ENCODE measurements around the gene FBXO31. TPM values are rescaled to one million over a fixed set of nuclear protein-coding genes. Genes with fewer than 3 reads are reported as not detected.

The FBXO31 gene
- total and polyA plus RNA-seq, 2 donors (not counting 3 experiments of a cell fraction or from before 2014, with no cell fraction given): 17.1 to 31.8 TPM

DNA sequence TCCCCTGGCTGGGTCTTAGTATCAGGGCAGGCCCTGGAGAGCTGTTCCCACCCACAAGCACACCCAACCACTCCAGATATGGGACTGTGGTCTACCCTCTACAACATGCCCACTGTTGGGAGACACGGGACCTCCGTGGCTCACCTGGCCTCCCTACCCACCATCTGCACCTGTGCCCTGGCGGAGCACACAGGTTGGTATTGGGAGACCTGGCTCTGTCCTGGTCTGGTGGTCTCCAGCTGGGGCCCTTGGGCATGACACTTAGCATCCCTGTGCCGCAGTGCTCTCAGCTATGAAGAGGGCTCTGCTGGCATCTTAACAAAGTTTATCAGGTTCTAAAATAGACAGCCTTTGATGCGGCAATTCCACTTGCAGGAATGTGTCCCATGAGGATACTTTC lies 72.2 kb downstream of the FBXO31 start:
- no TSS peak for BruUV-seq (replicated peaks)
- DNase-seq (ENCODE audit: low read depth, low spot score): no peak
- H3K27me3 ChIP-seq (ENCODE audit: control insufficient read depth in 2 of 2, insufficient read depth in 2 of 2, low read length in 2 of 2): no peaks in the 10 kb centered on the region
- H3K4me3 ChIP-seq (replicated peaks in 1 of 3; ENCODE audit: insufficient read depth in 1 of 3, low read depth in 1 of 3, low read length in 3 of 3): no peak overlapping the region
- H3K9me1 ChIP-seq (replicated peaks; ENCODE audit: control insufficient read depth, extremely low read depth, insufficient read depth, low read length): no peaks in the 10 kb centered on the region
- no peaks in the 10 kb centered on the region for H3K9me3 ChIP-seq (replicated peaks; ENCODE audit: control insufficient read depth, insufficient read depth, low read length)
- intact Hi-C loops (cut with micrococcal nuclease): no loop called here
- dilution Hi-C loops (cut with MboI; ENCODE audit: extremely low pct_ligation_motif_present, low sequenced_read_pairs): no loop called here
- H4K20me1 ChIP-seq (replicated peaks; ENCODE audit: control insufficient read depth, extremely low read depth, insufficient read depth, low read length): no peaks in the 10 kb centered on the region
- H2AFZ ChIP-seq (ENCODE audit: low read depth, low read length): no peak overlapping the region
- no peaks in the 10 kb centered on the region for H3K79me2 ChIP-seq (ENCODE audit: control insufficient read depth, insufficient read depth, low read length)
- H3K27ac ChIP-seq (ENCODE audit: insufficient read depth, low read depth, low read length): no peak overlapping the region
- H3K36me3 ChIP-seq (ENCODE audit: control insufficient read depth in 2 of 2, extremely low read depth in 1 of 2, insufficient read depth in 2 of 2, low read length in 2 of 2): no peaks in the 10 kb centered on the region
- FAIRE-seq: no peak
- H3K9ac ChIP-seq (replicated peaks; ENCODE audit: extremely low read depth, insufficient read depth, low read length): no peak overlapping the region
- CTCF ChIA-PET: no interaction called here
- no peaks in the 10 kb centered on the region for H3K4me1 ChIP-seq (ENCODE audit: control insufficient read depth, extremely low read depth, insufficient read depth, low read length)
- H3K4me2 ChIP-seq (ENCODE audit: insufficient read depth, low read length): no peak overlapping the region
- POLR2A ChIA-PET: no interaction called here
- TF ChIP-seq POLR2A (IDR thresholded peaks at IDR 0.05; ENCODE audit: low read depth, low read length) (no peak), FOS (IDR thresholded peaks at IDR 0.05; ENCODE audit: borderline replicate concordance, insufficient read depth, low read length) (no peak), EZH2 (IDR thresholded peaks at IDR 0.05; ENCODE audit: borderline replicate concordance, low read depth, low read length, severe bottlenecking) (no peak), POLR2AphosphoS5 (IDR thresholded peaks at IDR 0.05; ENCODE audit: insufficient read depth, low read depth, low read length) (no peak)
- TF ChIP-seq, protein P1, sequence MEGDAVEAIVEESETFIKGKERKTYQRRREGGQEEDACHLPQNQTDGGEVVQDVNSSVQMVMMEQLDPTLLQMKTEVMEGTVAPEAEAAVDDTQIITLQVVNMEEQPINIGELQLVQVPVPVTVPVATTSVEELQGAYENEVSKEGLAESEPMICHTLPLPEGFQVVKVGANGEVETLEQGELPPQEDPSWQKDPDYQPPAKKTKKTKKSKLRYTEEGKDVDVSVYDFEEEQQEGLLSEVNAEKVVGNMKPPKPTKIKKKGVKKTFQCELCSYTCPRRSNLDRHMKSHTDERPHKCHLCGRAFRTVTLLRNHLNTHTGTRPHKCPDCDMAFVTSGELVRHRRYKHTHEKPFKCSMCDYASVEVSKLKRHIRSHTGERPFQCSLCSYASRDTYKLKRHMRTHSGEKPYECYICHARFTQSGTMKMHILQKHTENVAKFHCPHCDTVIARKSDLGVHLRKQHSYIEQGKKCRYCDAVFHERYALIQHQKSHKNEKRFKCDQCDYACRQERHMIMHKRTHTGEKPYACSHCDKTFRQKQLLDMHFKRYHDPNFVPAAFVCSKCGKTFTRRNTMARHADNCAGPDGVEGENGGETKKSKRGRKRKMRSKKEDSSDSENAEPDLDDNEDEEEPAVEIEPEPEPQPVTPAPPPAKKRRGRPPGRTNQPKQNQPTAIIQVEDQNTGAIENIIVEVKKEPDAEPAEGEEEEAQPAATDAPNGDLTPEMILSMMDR (IDR thresholded peaks at IDR 0.05; ENCODE audit: extremely low read depth in 1 of 2, insufficient read depth in 1 of 2, low read depth in 1 of 2, low read length in 2 of 2): no peak
- TF ChIP-seq, protein P2, sequence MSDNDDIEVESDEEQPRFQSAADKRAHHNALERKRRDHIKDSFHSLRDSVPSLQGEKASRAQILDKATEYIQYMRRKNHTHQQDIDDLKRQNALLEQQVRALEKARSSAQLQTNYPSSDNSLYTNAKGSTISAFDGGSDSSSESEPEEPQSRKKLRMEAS (IDR thresholded peaks at IDR 0.05; ENCODE audit: insufficient read depth, insufficient read length): no peak

DNA sequence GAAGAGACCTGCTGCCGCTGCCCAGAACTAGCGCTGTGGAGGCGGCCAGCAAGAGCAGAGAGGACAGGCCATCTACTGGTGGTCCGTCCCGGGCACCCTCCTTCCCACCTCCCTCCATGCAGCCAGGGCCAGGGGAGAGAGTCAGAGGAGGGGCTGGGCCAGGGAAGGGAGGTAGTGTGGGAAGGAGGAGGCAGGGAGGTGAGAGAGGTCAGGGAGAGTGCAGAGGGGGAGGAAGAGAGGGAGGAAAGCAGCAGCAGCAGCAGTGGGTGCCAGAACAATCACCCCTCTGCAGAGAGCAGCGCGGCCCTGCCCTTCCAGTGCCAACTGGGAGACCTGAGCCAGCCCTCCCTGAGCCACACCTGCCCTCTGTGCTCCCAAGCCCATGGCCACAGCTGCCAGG lies 73.0 kb downstream of the FBXO31 start:
- BruUV-seq (replicated peaks): no TSS peak
- FAIRE-seq: no peak
- Histone ChIP-seq H3K9me3 (replicated peaks; ENCODE audit: control insufficient read depth, insufficient read depth, low read length) (no peaks in the 10 kb centered on the region), H3K27me3 (ENCODE audit: control insufficient read depth in 2 of 2, insufficient read depth in 2 of 2, low read length in 2 of 2) (no peaks in the 10 kb centered on the region), H3K9ac (replicated peaks; ENCODE audit: extremely low read depth, insufficient read depth, low read length) (no peak overlapping the region), H4K20me1 (replicated peaks; ENCODE audit: control insufficient read depth, extremely low read depth, insufficient read depth, low read length) (no peaks in the 10 kb centered on the region), H3K79me2 (ENCODE audit: control insufficient read depth, insufficient read depth, low read length) (no peaks in the 10 kb centered on the region), H3K27ac (ENCODE audit: insufficient read depth, low read depth, low read length) (no peak overlapping the region), H3K4me1 (ENCODE audit: control insufficient read depth, extremely low read depth, insufficient read depth, low read length) (no peaks in the 10 kb centered on the region), H3K9me1 (replicated peaks; ENCODE audit: control insufficient read depth, extremely low read depth, insufficient read depth, low read length) (no peaks in the 10 kb centered on the region), H3K4me3 (replicated peaks in 1 of 3; ENCODE audit: insufficient read depth in 1 of 3, low read depth in 1 of 3, low read length in 3 of 3) (no peak overlapping the region), H3K4me2 (ENCODE audit: insufficient read depth, low read length) (no peak overlapping the region), H2AFZ (ENCODE audit: low read depth, low read length) (no peak overlapping the region), H3K36me3 (ENCODE audit: control insufficient read depth in 2 of 2, extremely low read depth in 1 of 2, insufficient read depth in 2 of 2, low read length in 2 of 2) (no peaks in the 10 kb centered on the region)
- TF ChIP-seq GATA2 (IDR thresholded peaks at IDR 0.05; ENCODE audit: insufficient read depth, insufficient read length, low read depth, low read length): no peak
- no peak for TF ChIP-seq POLR2A (IDR thresholded peaks at IDR 0.05; ENCODE audit: low read depth, low read length)
- TF ChIP-seq JUN (IDR thresholded peaks at IDR 0.05; ENCODE audit: borderline replicate concordance, insufficient read depth, insufficient read length, low read depth): no peak
- TF ChIP-seq POLR2AphosphoS5 (IDR thresholded peaks at IDR 0.05; ENCODE audit: insufficient read depth, low read depth, low read length): no peak
- TF ChIP-seq, protein P2 (IDR thresholded peaks at IDR 0.05; ENCODE audit: insufficient read depth, insufficient read length): no peak
- no peak for TF ChIP-seq FOS (IDR thresholded peaks at IDR 0.05; ENCODE audit: borderline replicate concordance, insufficient read depth, low read length)
- no peak for TF ChIP-seq MYC (IDR thresholded peaks at IDR 0.05; ENCODE audit: low read depth, low read length)
- TF ChIP-seq, protein P1 (IDR thresholded peaks at IDR 0.05; ENCODE audit: extremely low read depth in 1 of 2, insufficient read depth in 1 of 2, low read depth in 1 of 2, low read length in 2 of 2): no peak
- TF ChIP-seq EZH2 (IDR thresholded peaks at IDR 0.05; ENCODE audit: borderline replicate concordance, low read depth, low read length, severe bottlenecking): no peak
- CTCF ChIA-PET: no interaction called here
- no peak for DNase-seq (ENCODE audit: low read depth, low spot score)
- intact Hi-C loops (cut with micrococcal nuclease): no loop called here
- POLR2A ChIA-PET: no interaction called here
- dilution Hi-C loops (cut with MboI; ENCODE audit: extremely low pct_ligation_motif_present, low sequenced_read_pairs): no loop called here

All from endothelial cell of umbilical vein (primary cell).